Large intestine (tissue), 3 donors: Measurements from ENCODE around the gene BMP10. TPM values are rescaled to one million over a fixed set of nuclear protein-coding genes. Genes with fewer than 3 reads are reported as not detected.
"Not testable (repeated sequence)": the region's sequence is repeated elsewhere in the genome, so short reads cannot be mapped to it uniquely, and the experiment has no call there.

Experiments used
- DNase-seq, 2 donors: peaks; one replicate each; pipeline versions ENCODE4 v3.0.0 to v3.0.0-alpha.2; 2013
- H3K27ac ChIP-seq: one replicate; pipeline ENCODE4 v1.5.1; 2013; ENCODE audit warnings: low read length
- H3K27me3 ChIP-seq: 2 replicates; pipeline ENCODE4 v1.6.1; 2013; ENCODE audit warnings: low read length; ENCODE audit not compliant: control insufficient read depth, insufficient read depth
- H3K36me3 ChIP-seq: 2 replicates; pipeline ENCODE4 v1.6.1; 2013; ENCODE audit warnings: low read length; ENCODE audit not compliant: control insufficient read depth, insufficient read depth
- H3K4me1 ChIP-seq: one replicate; pipeline ENCODE4 v1.6.1; 2013; ENCODE audit warnings: low read length; ENCODE audit not compliant: control insufficient read depth, insufficient read depth
- H3K4me3 ChIP-seq: one replicate; pipeline ENCODE4 v1.5.1; 2013; ENCODE audit warnings: low read length
- H3K9me3 ChIP-seq: one replicate; pipeline ENCODE4 v1.6.1; 2013; ENCODE audit warnings: mild to moderate bottlenecking, low read depth, low read length, moderate library complexity; ENCODE audit not compliant: control insufficient read depth
- WGBS: methylation state at CpG from one replicate; pipeline ENCODE4 v1.1.5; 2013; ENCODE audit warnings: low lambda C conversion rate; ENCODE audit not compliant: insufficient coverage; 5-methylcytosine and 5-hydroxymethylcytosine counted together
- polyA plus RNA-seq: library from polyadenylated mRNA; unstranded; fragments of 120-200 nt; gene quantifications from one replicate; pipeline ENCODE4 v1.2.1, GENCODE V29; 2013

The BMP10 gene
- polyA plus RNA-seq, 1 donor = not detected

DNA sequence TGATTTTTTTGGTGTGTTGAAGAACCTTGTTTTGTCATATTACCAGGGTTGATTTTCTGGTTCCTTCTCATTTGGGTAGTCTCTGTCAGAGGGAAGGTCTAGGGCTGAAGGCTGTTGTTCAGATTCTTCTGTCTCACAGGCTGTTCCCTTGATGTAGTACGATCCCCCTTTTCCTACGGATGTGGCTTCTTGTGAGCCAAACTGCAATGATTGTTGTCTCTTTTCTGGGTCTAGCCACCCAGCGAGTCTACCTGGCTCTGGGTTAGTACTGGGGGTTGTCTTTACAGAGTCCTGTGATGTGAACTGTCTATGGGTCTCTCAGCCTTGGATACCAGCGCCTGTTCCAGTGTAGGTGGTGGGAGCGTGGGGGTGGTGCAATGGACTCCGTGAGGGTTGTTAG is 24.8 kb upstream of the BMP10 start:
- H3K4me1 ChIP-seq, DNase-seq, H3K36me3 ChIP-seq, H3K4me3 ChIP-seq, H3K27ac ChIP-seq, H3K27me3 ChIP-seq, H3K9me3 ChIP-seq: not testable (repeated sequence)
- no CpG with 5 or more reads among the region's 6 CpGs for WGBS

- Histone ChIP-seq H3K4me3 (no peak overlapping the region), H3K36me3 (no peaks in the 10 kb centered on the region), H3K27ac (no peak overlapping the region), H3K27me3 (peaks cover 3% of the 10 kb centered on the region), H3K4me1 (no peaks in the 10 kb centered on the region), H3K9me3 (no peaks in the 10 kb centered on the region)
- no peak for DNase-seq
- WGBS = no CpG with 5 or more reads among the region's 12 CpGs
Measured at GRCh38 chr2:68889500-68889899, 18.3 kb upstream of the BMP10 start.

- H3K27me3 ChIP-seq = peaks cover 3% of the 10 kb centered on the region
- no peaks in the 10 kb centered on the region for H3K9me3 ChIP-seq
- no peak overlapping the region for H3K27ac ChIP-seq
- no peaks in the 10 kb centered on the region for H3K36me3 ChIP-seq
- no peak overlapping the region for H3K4me3 ChIP-seq
- DNase-seq = no peak
- H3K4me1 ChIP-seq = no peaks in the 10 kb centered on the region
- 100% methylated on average over 1 of the region's 1 CpG for WGBS
Measured at GRCh38 chr2:68889021-68889420, 17.8 kb upstream of the BMP10 start.

DNA sequence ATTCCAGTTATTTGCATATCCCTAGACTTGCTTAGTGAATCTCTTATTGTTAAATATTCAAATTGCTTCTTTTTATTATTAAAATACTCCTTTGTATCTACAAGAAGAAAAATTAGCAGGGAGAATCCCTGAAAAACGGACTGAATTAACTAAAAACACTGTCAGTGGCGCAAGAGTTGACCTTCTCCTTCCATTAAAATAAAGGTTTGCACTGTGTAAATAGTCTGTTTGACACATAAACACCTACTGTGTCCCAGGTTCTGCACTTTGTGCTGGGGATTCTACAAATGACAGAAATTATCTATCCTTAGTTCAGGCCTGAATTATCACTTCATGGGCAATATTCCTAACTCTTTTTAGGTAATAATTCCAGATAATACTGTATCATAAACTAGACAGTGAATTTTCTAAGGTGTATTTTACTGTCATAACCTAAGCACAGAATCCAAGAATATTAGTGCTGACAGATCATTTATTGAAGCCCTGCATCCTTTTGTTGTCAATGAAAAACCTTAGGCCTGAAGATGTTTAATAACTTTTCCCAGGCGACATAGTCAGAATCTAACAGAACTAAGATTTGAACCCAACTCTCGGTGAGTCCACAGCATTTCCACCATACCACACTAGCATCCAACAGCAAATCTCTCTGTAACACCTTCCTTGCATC is 17.0 kb upstream of the BMP10 start:
- no peaks in the 10 kb centered on the region for H3K4me1 ChIP-seq
- no peaks in the 10 kb centered on the region for H3K36me3 ChIP-seq
- DNase-seq = no peak
- no peaks in the 10 kb centered on the region for H3K9me3 ChIP-seq
- no peak overlapping the region for H3K27ac ChIP-seq
- H3K27me3 ChIP-seq = peaks cover 3% of the 10 kb centered on the region
- no peak overlapping the region for H3K4me3 ChIP-seq
- WGBS = 93% methylated on average over 2 of the region's 4 CpGs

- Histone ChIP-seq H3K36me3 (no peaks in the 10 kb centered on the region), H3K27ac (no peak overlapping the region), H3K4me3 (no peak overlapping the region), H3K9me3 (no peaks in the 10 kb centered on the region), H3K4me1 (no peaks in the 10 kb centered on the region), H3K27me3 (peaks cover 5% of the 10 kb centered on the region)
- DNase-seq = no peak
- WGBS = 100% methylated on average over 1 of the region's 3 CpGs
Measured at GRCh38 chr2:68885811-68886075, 14.5 kb upstream of the BMP10 start.

DNA sequence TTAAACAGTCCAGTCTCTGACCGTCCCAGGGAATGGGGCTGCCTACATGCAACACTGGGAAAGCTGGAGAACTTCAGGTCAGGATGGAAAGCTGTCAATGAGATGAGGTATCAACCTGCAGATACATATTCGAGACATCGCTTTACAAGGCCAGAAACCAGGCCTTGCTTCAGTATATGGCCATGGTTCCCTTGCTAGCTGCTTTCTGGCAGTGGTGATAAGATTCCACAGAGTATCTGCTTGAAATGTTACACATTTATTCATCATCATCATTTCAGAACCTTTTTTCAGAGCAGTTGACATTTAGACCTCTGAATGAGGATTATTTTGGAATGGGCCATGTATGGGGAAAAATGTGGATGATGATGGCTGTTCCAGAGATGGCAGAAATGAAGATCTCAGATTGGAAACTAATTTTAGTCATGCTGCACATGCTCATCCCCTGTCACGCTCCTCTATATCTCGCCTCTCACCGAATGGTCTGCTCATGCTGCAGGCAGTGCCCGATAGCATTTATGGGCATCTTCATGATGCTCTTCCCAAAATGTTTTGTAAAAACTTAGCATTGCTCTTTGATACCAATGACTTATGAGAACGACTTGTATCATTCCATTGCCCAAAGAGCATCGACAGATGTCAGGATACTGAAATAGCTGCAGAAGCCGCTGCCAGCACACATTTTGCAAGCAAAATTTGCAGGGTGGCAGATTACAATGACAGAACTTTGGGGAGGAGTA is 14.0 kb upstream of the BMP10 start:
- Histone ChIP-seq H3K27ac (no peak overlapping the region), H3K9me3 (no peaks in the 10 kb centered on the region), H3K27me3 (peaks cover 5% of the 10 kb centered on the region), H3K4me3 (no peak overlapping the region), H3K4me1 (no peaks in the 10 kb centered on the region), H3K36me3 (no peaks in the 10 kb centered on the region)
- no peak for DNase-seq
- WGBS = no CpG with 5 or more reads among the region's 10 CpGs

DNA sequence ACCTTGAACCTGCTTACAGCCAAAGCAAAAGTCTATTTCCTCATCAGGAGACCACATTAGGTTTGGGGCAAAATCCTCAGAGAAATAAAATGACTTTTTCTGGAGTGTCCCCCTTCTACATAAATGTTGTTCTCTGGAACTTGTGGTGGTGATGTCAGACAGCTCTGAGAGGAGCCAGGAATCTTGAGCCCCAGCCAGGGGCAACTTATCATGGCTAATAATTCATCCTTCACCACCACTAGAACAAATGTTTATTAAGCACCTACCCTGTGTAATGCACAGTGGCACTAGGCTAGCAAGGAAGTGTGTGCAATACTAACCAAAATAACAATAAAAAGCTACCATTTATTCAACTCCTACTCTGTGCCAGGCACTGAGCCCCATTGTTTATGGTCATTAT is 9.0 kb upstream of the BMP10 start:
- H3K27me3 ChIP-seq = peaks cover 9% of the 10 kb centered on the region
- H3K36me3 ChIP-seq = no peaks in the 10 kb centered on the region
- H3K4me1 ChIP-seq = no peaks in the 10 kb centered on the region
- DNase-seq = no peak
- H3K27ac ChIP-seq = no peak overlapping the region
- H3K4me3 ChIP-seq = no peak overlapping the region
- no peaks in the 10 kb centered on the region for H3K9me3 ChIP-seq

DNA sequence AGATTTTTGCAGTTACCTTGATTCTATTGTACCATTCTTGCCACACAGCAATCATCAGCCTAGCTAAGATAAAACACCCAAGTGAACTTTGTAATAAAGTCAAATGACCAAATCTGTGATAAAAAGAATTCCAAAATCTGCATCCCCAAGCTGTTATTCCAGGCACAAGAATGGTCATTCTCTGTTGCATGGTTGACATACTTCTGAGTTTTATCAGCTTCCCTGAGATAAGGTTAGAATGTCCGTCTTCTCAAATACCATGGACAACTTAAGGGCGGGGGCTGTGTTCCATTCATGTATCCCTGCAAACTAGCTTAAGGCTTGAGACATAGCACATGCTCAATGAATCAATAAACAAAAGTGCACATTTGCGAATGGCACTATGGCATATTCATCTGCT is 8.1 kb upstream of the BMP10 start:
- no peak for DNase-seq
- no peaks in the 10 kb centered on the region for H3K4me1 ChIP-seq
- H3K36me3 ChIP-seq = no peaks in the 10 kb centered on the region
- H3K4me3 ChIP-seq = no peak overlapping the region
- peaks cover 9% of the 10 kb centered on the region for H3K27me3 ChIP-seq
- no peak overlapping the region for H3K27ac ChIP-seq
- WGBS = no CpG with 5 or more reads among the region's 3 CpGs
- H3K9me3 ChIP-seq = no peaks in the 10 kb centered on the region

GRCh38 chr2:68878753-68879152 is 7.6 kb upstream of the BMP10 start:
- Histone ChIP-seq H3K9me3 (no peaks in the 10 kb centered on the region), H3K4me3 (no peak overlapping the region), H3K27ac (no peak overlapping the region), H3K4me1 (no peaks in the 10 kb centered on the region), H3K36me3 (no peaks in the 10 kb centered on the region), H3K27me3 (peaks cover 9% of the 10 kb centered on the region)
- no peak for DNase-seq
- no CpG with 5 or more reads among the region's 2 CpGs for WGBS

DNA sequence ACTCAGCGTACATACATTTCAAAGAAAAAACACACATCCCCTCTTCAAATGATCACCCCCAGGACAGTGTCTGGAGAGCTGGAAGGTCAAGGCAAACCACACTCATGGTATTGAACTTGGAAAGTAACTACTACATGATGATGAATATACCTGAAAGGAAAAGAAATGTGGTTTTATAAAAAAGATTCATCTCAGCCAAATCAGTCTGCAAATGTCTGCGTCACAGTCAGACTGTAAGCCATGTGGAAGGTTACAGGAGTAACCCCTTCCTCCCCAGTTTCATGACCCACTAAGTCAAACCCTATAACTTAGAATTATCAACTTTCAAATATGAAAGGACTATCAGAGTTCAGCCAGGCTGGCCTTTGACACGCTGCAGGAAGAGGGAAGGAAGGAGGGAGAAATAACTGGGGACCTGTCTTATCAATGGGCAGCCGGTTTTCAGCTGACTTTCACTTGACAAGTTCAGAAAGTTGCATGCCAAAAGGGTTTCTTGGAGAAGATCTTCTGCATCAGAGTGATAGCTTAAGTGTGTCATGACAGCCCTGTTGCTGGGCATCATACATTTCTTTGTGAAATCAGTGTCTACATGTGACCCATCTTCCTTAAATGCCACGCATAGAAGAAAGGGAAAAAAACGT is 7.0 kb upstream of the BMP10 start:
- no peak for DNase-seq
- no peak overlapping the region for H3K4me3 ChIP-seq
- peaks cover 9% of the 10 kb centered on the region for H3K27me3 ChIP-seq
- H3K36me3 ChIP-seq = no peaks in the 10 kb centered on the region
- H3K9me3 ChIP-seq = no peaks in the 10 kb centered on the region
- H3K27ac ChIP-seq = no peak overlapping the region
- H3K4me1 ChIP-seq = no peaks in the 10 kb centered on the region
- WGBS = 100% methylated on average over 1 of the region's 6 CpGs
